Astrocyte of the hippocampus (primary cell): ENCODE data around the gene MLLT3.
"Not testable (repeated sequence)": the region's sequence is repeated elsewhere in the genome, so short reads cannot be mapped to it uniquely, and the experiment has no call there.

Experiments
- DNase-seq: peaks from one replicate; pipeline ENCODE4 v3.0.0; 2011; ENCODE audit warnings: low read depth, low spot score

Gene MLLT3

DNA sequence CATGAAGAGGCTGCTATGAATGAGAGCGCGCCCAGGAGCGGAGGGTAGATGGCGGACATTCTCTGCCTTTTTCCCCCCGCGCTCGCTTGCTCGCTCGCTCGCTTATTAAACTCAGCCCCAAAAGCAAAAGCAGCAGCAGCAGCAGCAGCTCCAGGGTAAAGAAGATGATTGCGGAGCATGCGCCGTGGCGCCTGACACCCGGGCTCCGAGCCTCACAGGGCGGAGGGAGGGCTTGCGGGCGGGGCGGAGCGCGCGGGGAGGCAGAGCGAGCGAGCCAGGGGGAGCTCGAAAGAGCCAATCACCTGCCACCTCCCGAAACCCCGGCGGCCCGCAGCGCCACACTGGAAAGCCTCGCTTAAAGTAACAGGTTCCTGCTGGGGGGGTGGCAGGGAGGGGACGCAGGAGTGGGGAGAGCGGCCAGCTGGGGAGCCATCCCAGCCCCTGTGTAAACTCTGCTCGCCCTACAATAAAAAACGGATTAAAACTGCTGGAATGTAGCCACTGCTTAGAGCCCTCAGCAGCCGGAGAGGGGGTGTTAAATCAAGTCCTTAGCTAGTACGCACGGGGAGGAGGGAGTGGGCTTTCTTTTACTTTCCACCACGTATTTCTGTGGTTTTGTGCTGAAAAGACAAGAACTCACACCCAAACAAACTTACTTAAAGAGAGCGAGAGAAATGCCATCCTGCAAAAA lies at the start of gene MLLT3:
Gene MLLT3 (minus strand): TSS at position 170 of the 691 bp plus-strand sequence.
- peak; percentile 99 for DNase-seq

- no peak for DNase-seq
Observed at GRCh38 chr9:20671635-20672034, 49.3 kb upstream of the MLLT3 start.

- DNase-seq, result no peak
Observed at GRCh38 chr9:20670395-20670794, 48.1 kb upstream of the MLLT3 start.

- no peak for DNase-seq
Observed at GRCh38 chr9:20664501-20664900, 42.2 kb upstream of the MLLT3 start.

GRCh38 chr9:20663133-20663532 lies 40.8 kb upstream of the MLLT3 start:
- DNase-seq, result no peak

DNA sequence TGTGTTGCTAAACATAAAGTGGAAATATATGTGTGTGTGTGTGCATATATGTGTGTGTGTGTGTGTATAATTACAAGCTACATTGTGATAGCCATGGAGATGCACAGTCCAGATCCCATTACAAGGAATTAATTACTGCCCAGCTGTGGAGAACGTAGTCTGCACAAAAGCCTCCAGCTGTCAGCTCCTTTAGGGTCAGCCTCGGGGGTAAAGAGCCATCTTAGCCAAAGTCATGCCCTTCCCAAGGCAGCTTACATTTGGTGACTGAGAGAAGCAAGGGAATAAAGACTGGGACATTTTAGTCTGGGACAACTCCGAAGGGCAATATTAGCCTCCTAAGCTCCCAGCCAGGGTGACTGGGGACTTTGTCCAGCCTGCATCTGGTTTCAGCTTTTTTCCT lies 39.9 kb upstream of the MLLT3 start:
- no peak for DNase-seq

GRCh38 chr9:20659474-20659967 lies 37.2 kb upstream of the MLLT3 start:
- no peak for DNase-seq

DNA sequence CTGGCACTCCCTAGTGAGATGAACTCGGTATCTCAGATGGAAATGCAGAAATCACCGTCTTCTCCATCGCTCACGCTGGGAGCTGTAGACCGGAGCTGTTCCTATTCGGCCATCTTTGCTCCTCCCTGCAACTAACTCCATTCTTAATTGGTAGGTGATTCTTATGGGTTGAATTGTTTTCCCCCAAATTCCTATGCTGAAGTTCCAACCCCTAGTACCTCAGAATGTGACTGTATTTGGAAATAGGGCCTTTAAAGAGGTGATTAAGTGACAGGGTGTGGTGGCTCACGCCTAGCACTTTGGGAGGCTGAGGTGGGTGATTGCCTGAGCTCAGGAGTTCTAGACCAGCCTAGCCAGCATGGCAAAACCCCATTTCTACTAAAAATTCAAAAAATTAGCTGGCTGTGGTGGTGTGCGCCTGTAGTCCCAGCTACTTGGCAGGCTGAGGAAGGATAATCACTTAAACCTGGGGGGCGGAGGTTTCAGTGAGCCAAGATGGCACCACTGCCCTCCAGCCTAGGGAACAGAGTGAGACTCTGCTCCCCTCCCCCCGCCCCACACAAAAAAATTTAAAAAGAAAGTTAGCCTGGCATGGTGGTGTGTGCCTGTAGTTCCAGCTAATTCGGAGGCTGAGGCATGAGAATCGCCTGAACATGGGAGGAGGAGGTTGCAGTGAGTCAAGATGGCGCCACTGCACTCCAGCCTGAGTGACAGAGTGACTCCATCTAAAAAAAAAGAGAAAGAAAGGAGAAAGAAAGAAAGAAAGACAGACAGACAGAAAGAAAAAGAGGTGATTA lies 36.6 kb upstream of the MLLT3 start:
- peak; percentile 33 for DNase-seq

- not testable (repeated sequence) for DNase-seq
Observed at GRCh38 chr9:20658246-20658667, 36.0 kb upstream of the MLLT3 start.

DNA sequence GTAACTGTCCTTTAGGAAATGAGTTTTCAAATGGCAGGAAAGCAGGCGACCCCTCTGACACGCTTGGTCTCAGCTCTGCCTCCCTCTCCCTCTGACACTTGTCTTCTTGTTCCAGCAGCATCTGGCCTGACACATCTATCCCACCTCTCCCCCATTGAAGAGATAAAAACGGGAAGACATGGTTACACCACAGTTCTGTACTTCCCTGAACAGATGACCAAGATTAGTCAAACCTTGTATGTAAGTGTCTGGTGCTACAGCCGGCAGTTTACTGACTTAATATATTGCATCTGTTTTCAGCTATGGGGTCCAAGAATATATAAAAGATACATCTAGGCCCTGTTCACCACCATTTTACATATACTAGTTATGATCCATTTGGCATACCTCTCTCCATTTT lies 29.6 kb upstream of the MLLT3 start:
- DNase-seq, result no peak

GRCh38 chr9:20650750-20651299 lies 28.5 kb upstream of the MLLT3 start:
- DNase-seq, result no peak

GRCh38 chr9:20650313-20650712 lies 28.0 kb upstream of the MLLT3 start:
- no peak for DNase-seq

- DNase-seq, result no peak
Observed at GRCh38 chr9:20649381-20649780, 27.1 kb upstream of the MLLT3 start.

- DNase-seq, result no peak
Observed at GRCh38 chr9:20646656-20647055, 24.4 kb upstream of the MLLT3 start.

GRCh38 chr9:20643660-20644059 lies 21.4 kb upstream of the MLLT3 start:
- no peak for DNase-seq

DNA sequence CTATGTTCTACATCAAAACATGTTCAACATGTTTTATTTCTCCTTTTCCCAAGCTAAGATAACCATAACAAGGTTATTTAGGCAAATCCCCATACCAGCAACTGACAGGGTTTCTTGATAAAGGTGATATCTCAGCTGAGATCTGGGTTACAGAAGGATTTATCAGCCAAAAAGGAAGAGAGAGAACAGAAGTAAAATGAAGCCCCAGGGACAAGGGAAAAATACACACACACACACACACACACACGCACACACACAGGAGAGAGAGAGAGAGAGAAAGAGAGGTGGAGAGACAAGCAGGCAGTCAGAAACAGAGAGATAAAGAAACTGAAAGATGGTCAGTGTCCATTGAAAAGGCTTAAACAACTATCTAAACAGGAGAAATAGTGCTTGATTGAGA lies 19.7 kb upstream of the MLLT3 start:
- no peak for DNase-seq

- peak; percentile 85 for DNase-seq
Observed at GRCh38 chr9:20640331-20641187, 18.3 kb upstream of the MLLT3 start.

DNA sequence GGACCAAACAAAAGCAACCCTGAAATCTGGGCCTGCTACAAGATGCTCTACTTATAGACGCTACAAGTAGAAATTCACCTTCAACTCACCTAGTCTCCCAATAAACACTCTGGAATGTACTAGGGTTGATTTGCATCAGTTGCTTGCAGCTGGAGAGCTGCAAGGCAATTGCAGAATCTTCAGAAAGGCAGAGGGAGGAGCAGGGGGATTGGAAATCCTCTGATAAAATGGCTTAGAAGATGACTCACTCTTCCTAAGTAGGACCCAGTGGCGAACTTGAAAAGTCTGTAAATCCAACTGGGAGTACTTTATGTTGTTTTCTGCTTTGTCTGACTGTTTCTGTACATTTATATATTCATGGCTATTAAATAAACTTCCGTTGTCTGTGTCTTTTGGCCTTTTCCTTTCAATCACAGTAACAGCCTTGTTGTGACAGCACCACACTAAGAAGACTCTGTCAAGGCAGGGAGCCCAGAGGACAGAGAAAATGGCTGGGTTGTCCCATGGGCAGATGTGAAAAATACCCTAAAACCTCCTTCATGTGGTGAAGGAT lies 14.7 kb upstream of the MLLT3 start:
- peak; percentile 37 for DNase-seq

- DNase-seq, result no peak
Observed at GRCh38 chr9:20634895-20635294, 12.6 kb upstream of the MLLT3 start.

DNA sequence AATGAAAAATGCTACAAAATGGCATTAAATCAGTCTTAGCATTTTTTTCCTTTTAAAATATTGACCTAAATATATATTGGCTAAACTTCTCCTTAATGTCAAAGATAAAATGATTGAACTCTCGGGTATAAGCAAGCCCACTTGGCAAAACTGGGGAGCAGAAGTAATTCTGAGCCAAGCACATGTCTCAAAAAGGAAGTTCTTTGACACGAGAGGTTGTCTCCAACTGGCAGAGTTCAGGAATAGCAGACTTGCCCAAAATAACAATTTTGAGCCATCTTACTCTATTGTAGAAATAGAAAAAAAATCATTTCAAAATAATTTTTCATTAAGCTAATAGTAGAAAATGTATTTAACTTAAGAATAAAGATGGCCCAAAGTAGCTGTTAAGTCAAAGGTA lies 10.4 kb upstream of the MLLT3 start:
- DNase-seq, result no peak

GRCh38 chr9:20630241-20630943 lies 8.1 kb upstream of the MLLT3 start:
- DNase-seq, result peak; percentile 71
